Measurements from ENCODE around the gene PLCG2. TPM values are rescaled to one million over a fixed set of nuclear protein-coding genes. Genes with fewer than 3 reads are reported as not detected.
"Not testable (repeated sequence)": the region's sequence is repeated elsewhere in the genome, so short reads cannot be mapped to it uniquely, and the experiment has no call there.

The PLCG2 gene
- total RNA-seq, 4 donors from 2014 or later: 5.3 to 15.8 (median 9.5) TPM

- Histone ChIP-seq H3K4me3 (no peak overlapping the region), H3K4me1 (peaks cover 6 to 13% (median 8%) of the 10 kb centered on the region in 3 donors), H3K9me3 (no peaks in the 10 kb centered on the region), H3K27ac (peak overlapping the region in 1 of 4 donors; percentile 57), H3K27me3 (no peaks in the 10 kb centered on the region), H3K36me3 (no peaks in the 10 kb centered on the region)
- intact Hi-C loops (cut with DNase I): loop anchor here (10.0 kb wide), 3 partner anchors 374 to 734 kb away; partner anchors contain the start of genes CENPN and CMC2
- DNase-seq: peak; percentile 74
- no peak for TF ChIP-seq CTCF (IDR thresholded peaks at IDR 0.05)
- no peak for TF ChIP-seq POLR2A (IDR thresholded peaks at IDR 0.05)
- 65 to 76% methylated on average over 5 to 18 of the region's 18 CpGs for WGBS, 2 donors
These were observed 40.2 kb upstream of the PLCG2 start for GRCh38 chr16:81738783-81739496.

GRCh38 chr16:81739503-81739902 is 39.6 kb upstream of the PLCG2 start:
- Histone ChIP-seq H3K9me3 (no peaks in the 10 kb centered on the region), H3K27ac (peak overlapping the region in 1 of 4 donors; percentile 57), H3K4me1 (peaks cover 6 to 13% (median 8%) of the 10 kb centered on the region in 3 donors), H3K27me3 (no peaks in the 10 kb centered on the region), H3K36me3 (no peaks in the 10 kb centered on the region), H3K4me3 (no peak overlapping the region)
- DNase-seq: no peak
- intact Hi-C loops (cut with DNase I): loop anchor here (10.0 kb wide), 3 partner anchors 375 to 735 kb away; partner anchors contain the start of genes CENPN and CMC2
- WGBS, 2 donors: 82 to 84% methylated on average over 6 of the region's 8 CpGs
- TF ChIP-seq POLR2A (IDR thresholded peaks at IDR 0.05) (no peak), CTCF (IDR thresholded peaks at IDR 0.05) (no peak)

GRCh38 chr16:81740169-81740568 is 38.9 kb upstream of the PLCG2 start:
- TF ChIP-seq POLR2A (IDR thresholded peaks at IDR 0.05): no peak
- DNase-seq: no peak
- intact Hi-C loops (cut with DNase I): no loop called here
- Histone ChIP-seq H3K36me3 (no peaks in the 10 kb centered on the region), H3K4me1 (peaks cover 6 to 13% (median 8%) of the 10 kb centered on the region in 3 donors), H3K4me3 (no peak overlapping the region), H3K27me3 (no peaks in the 10 kb centered on the region), H3K27ac (no peak overlapping the region), H3K9me3 (no peaks in the 10 kb centered on the region)
- 75 to 78% methylated on average over 8 of the region's 8 CpGs for WGBS, 2 donors

- DNase-seq; H3K36me3 ChIP-seq; intact Hi-C loops (cut with DNase I); H3K27me3 ChIP-seq; H3K27ac ChIP-seq; H3K4me3 ChIP-seq; H3K9me3 ChIP-seq: not testable (repeated sequence)
- peaks cover 6 to 22% (median 13%) of the 10 kb centered on the region in 3 donors for H3K4me1 ChIP-seq
- 89 to 91% methylated on average over 6 of the region's 6 CpGs for WGBS, 2 donors
These were observed 37.7 kb upstream of the PLCG2 start for GRCh38 chr16:81741430-81741770.

- DNase-seq: no peak
- Histone ChIP-seq H3K27me3 (no peaks in the 10 kb centered on the region), H3K27ac (no peak overlapping the region), H3K4me1 (peaks cover 0 to 10% (median 4%) of the 10 kb centered on the region in 3 donors), H3K36me3 (no peaks in the 10 kb centered on the region), H3K4me3 (no peak overlapping the region), H3K9me3 (no peaks in the 10 kb centered on the region)
- 59 to 78% methylated on average over 4 of the region's 4 CpGs for WGBS, 2 donors
- intact Hi-C loops (cut with DNase I): no loop called here
- TF ChIP-seq CTCF (IDR thresholded peaks at IDR 0.05) (no peak), POLR2A (IDR thresholded peaks at IDR 0.05) (no peak)
These were observed 34.7 kb upstream of the PLCG2 start for GRCh38 chr16:81744385-81744784.

GRCh38 chr16:81744911-81745310 is 34.2 kb upstream of the PLCG2 start:
- H3K4me3 ChIP-seq: no peak overlapping the region
- no peaks in the 10 kb centered on the region for H3K9me3 ChIP-seq
- peaks cover 0 to 10% (median 4%) of the 10 kb centered on the region in 3 donors for H3K4me1 ChIP-seq
- no peak for DNase-seq
- H3K27me3 ChIP-seq: no peaks in the 10 kb centered on the region
- TF ChIP-seq POLR2A (IDR thresholded peaks at IDR 0.05) (no peak), CTCF (IDR thresholded peaks at IDR 0.05) (no peak)
- intact Hi-C loops (cut with DNase I): no loop called here
- 75 to 90% methylated on average over 4 of the region's 4 CpGs for WGBS, 2 donors
- H3K27ac ChIP-seq: no peak overlapping the region
- H3K36me3 ChIP-seq: no peaks in the 10 kb centered on the region
